ENCODE data around the gene NR5A2. TPM values are rescaled to one million over a fixed set of nuclear protein-coding genes. Genes with fewer than 3 reads are reported as not detected.

NR5A2 gene
- total RNA-seq, 1 donor from 2014 or later: 1.4 TPM

- no peaks in the 10 kb centered on the region for H3K36me3 ChIP-seq
- H3K4me1 ChIP-seq: no peaks in the 10 kb centered on the region
- no peak overlapping the region for H3K27ac ChIP-seq
- H3K4me3 ChIP-seq: no peak overlapping the region
- ATAC-seq: no peak
- H3K27me3 ChIP-seq (ENCODE audit: low read depth): no peaks in the 10 kb centered on the region
- intact Hi-C loops (cut with DNase I): no loop called here
- no peak for TF ChIP-seq CTCF (IDR thresholded peaks at IDR 0.05)
- DNase-seq: no peak
- H3K9me3 ChIP-seq: no peaks in the 10 kb centered on the region
These were observed 170.7 kb downstream of the NR5A2 start for GRCh38 chr1:200198236-200198635.

DNA sequence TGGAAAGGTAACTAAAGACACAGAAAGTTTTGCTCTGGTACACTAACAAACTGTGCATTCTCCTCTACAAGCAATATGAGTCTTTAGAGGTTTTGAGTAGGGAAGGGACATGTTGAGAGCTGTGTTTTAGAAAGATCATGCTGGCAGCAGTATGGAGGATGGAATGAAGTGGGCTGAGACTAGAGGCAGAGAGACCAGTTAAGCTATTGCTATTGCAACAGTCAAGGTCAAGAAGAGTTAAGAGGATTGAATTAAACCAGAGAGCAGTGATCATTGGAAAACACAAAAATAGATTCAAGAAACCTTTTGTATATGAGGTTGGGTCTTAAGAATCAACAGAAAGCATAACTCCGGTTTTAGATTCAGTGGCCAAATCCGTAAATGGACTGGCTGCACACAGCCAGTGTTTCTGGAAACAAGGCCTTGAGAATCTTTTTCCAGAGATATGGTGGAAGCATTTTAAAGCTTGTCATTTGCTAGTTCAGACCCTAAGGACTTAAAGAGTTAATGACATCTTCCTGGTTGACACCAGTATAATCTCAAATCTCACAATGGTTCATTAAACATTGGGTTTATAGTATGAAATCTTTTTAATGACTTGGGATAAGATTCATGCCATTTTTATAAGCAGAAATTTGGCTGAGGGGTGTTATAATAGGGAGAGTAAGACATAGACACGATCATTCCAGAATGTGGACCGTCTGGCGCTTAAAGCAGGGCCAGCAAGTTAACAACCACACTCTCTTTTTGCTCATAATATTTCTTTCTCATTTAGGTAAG is 177.9 kb downstream of the NR5A2 start:
- intact Hi-C loops (cut with DNase I): no loop called here
- Histone ChIP-seq H3K4me3 (no peak overlapping the region), H3K27me3 (ENCODE audit: low read depth) (no peaks in the 10 kb centered on the region), H3K9me3 (no peaks in the 10 kb centered on the region), H3K36me3 (no peaks in the 10 kb centered on the region), H3K4me1 (no peaks in the 10 kb centered on the region), H3K27ac (no peak overlapping the region)
- ATAC-seq (no peak), DNase-seq (no peak)
- TF ChIP-seq CTCF (IDR thresholded peaks at IDR 0.05): no peak

DNA sequence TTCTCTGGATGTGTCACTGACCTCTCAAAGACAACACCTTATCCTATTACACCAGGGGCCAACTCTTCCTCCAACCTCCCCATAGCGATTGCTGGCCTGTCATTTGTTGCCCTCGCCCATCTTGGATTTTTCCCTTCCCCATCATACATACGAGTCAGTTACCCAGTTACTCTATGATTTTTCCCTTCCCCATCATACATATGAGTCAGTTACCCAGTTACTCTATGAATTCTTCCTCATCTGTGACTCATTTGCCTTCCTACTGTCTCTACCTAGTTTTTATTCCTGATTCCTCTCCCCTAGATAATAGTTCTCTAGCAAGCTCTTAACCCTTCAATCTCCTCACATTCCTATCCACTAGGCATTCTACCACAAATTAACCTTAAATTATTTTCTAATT is 178.8 kb downstream of the NR5A2 start:
- TF ChIP-seq CTCF (IDR thresholded peaks at IDR 0.05): no peak
- no peaks in the 10 kb centered on the region for H3K4me1 ChIP-seq
- H3K4me3 ChIP-seq: no peak overlapping the region
- H3K36me3 ChIP-seq: no peaks in the 10 kb centered on the region
- DNase-seq: no peak
- no peaks in the 10 kb centered on the region for H3K9me3 ChIP-seq
- H3K27me3 ChIP-seq (ENCODE audit: low read depth): no peaks in the 10 kb centered on the region
- no peak for ATAC-seq
- no peak overlapping the region for H3K27ac ChIP-seq
- intact Hi-C loops (cut with DNase I): no loop called here

DNA sequence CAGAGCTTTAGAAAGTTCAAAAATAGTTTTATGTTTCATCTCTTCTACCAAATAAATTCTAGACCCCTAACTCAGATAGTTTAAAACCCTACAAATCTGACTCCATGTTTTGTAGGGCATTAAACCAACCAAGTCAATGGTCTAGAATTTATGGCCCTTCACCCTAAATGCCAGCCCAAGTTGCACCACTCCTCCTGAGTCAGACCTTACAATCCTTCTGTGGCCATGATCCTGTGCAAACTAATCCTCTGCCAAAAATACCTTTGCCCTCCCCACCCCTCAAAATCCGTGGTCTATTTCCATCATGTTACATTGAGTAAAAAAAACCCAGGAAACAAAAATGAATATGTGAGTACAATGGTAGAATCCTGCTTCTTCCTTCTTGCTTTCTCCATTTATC is 179.3 kb downstream of the NR5A2 start:
- no peak for ATAC-seq
- Histone ChIP-seq H3K9me3 (no peaks in the 10 kb centered on the region), H3K27me3 (ENCODE audit: low read depth) (no peaks in the 10 kb centered on the region), H3K4me1 (no peaks in the 10 kb centered on the region), H3K27ac (no peak overlapping the region), H3K36me3 (no peaks in the 10 kb centered on the region), H3K4me3 (no peak overlapping the region)
- no peak for DNase-seq
- TF ChIP-seq CTCF (IDR thresholded peaks at IDR 0.05): no peak
- intact Hi-C loops (cut with DNase I): no loop called here

GRCh38 chr1:200207711-200208126 is 180.2 kb downstream of the NR5A2 start:
- no peak for ATAC-seq
- Histone ChIP-seq H3K4me3 (no peak overlapping the region), H3K9me3 (no peaks in the 10 kb centered on the region), H3K27ac (no peak overlapping the region), H3K36me3 (no peaks in the 10 kb centered on the region), H3K4me1 (no peaks in the 10 kb centered on the region), H3K27me3 (ENCODE audit: low read depth) (no peaks in the 10 kb centered on the region)
- intact Hi-C loops (cut with DNase I): no loop called here
- no peak for TF ChIP-seq CTCF (IDR thresholded peaks at IDR 0.05)
- DNase-seq: no peak
